ENCODE results near the gene EGFL6. TPM values are rescaled to one million over a fixed set of nuclear protein-coding genes. Genes with fewer than 3 reads are reported as not detected.
"Not testable (repeated sequence)": the region's sequence is repeated elsewhere in the genome, so short reads cannot be mapped to it uniquely, and the experiment has no call there.

The EGFL6 gene
- total and polyA plus RNA-seq, 4 donors: 0.02 to 0.23 TPM; not detected in 2

DNA sequence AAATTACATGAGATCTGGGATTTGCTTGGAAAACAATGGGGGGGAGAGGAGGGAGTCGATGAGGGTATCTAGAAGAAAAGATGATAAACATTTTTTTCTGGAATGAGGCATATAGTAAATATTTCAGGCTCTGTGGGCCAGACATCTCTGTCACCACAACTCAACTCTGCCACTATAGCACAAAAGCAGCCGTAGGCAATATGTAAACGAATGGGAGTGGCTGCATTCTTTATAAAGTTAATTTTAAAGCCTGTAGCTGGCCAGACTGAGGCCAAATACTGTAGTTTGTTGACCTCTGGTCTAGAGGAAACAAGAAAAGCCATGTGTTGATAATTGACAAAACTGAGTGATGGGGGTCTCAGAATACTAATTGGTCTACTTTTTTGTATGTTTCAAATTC, 69.4 kb downstream of the EGFL6 start:
- Histone ChIP-seq H3K4me1 (ENCODE audit: control insufficient read depth in 4 of 4, insufficient read depth in 4 of 4, low read length in 3 of 4) (no peaks in the 10 kb centered on the region), H3K9me3 (ENCODE audit: control insufficient read depth in 4 of 4, low read length in 3 of 4) (peaks cover 0 to 11% (median 3%) of the 10 kb centered on the region in 4 donors), H3K9ac (ENCODE audit: low read depth in 1 of 2, low read length in 2 of 2) (no peak overlapping the region), H3K36me3 (ENCODE audit: control insufficient read depth in 4 of 4, insufficient read depth in 3 of 4, low read depth in 1 of 4, low read length in 3 of 4) (no peaks in the 10 kb centered on the region), H3K27ac (ENCODE audit: low read depth in 1 of 2, low read length in 2 of 2) (no peak overlapping the region), H3K4me3 (ENCODE audit: low read depth in 1 of 3, low read length in 3 of 3) (no peak overlapping the region), H3K27me3 (ENCODE audit: control insufficient read depth in 4 of 4, insufficient read depth in 4 of 4, low read length in 3 of 4) (peaks cover 0 to 2% (median 0%) of the 10 kb centered on the region in 4 donors)
- 44% methylated on average over 3 of the region's 3 CpGs for WGBS
- no peak for DNase-seq (ENCODE audit: low spot score)
- TF ChIP-seq SP1 (IDR thresholded peaks at IDR 0.05) (no peak), JUND (IDR thresholded peaks at IDR 0.05) (no peak), HNF4G (IDR thresholded peaks at IDR 0.05) (no peak), FOXA2 (IDR thresholded peaks at IDR 0.05) (no peak), TAF1 (conservative IDR thresholded peaks at IDR 0.05) (no peak), GABPA (IDR thresholded peaks at IDR 0.05 in 1 of 2, conservative IDR thresholded peaks at IDR 0.05 in 1 of 2) (no peak), RXRA (IDR thresholded peaks at IDR 0.05) (no peak), FOXA1 (IDR thresholded peaks at IDR 0.05) (no peak), YY1 (IDR thresholded peaks at IDR 0.05) (no peak)
- TF ChIP-seq, protein P1, sequence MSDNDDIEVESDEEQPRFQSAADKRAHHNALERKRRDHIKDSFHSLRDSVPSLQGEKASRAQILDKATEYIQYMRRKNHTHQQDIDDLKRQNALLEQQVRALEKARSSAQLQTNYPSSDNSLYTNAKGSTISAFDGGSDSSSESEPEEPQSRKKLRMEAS (IDR thresholded peaks at IDR 0.05): no peak
- TF ChIP-seq, protein P2, sequence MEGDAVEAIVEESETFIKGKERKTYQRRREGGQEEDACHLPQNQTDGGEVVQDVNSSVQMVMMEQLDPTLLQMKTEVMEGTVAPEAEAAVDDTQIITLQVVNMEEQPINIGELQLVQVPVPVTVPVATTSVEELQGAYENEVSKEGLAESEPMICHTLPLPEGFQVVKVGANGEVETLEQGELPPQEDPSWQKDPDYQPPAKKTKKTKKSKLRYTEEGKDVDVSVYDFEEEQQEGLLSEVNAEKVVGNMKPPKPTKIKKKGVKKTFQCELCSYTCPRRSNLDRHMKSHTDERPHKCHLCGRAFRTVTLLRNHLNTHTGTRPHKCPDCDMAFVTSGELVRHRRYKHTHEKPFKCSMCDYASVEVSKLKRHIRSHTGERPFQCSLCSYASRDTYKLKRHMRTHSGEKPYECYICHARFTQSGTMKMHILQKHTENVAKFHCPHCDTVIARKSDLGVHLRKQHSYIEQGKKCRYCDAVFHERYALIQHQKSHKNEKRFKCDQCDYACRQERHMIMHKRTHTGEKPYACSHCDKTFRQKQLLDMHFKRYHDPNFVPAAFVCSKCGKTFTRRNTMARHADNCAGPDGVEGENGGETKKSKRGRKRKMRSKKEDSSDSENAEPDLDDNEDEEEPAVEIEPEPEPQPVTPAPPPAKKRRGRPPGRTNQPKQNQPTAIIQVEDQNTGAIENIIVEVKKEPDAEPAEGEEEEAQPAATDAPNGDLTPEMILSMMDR (IDR thresholded peaks at IDR 0.05; ENCODE audit: low read depth, low read length, missing input control): no peak

DNA sequence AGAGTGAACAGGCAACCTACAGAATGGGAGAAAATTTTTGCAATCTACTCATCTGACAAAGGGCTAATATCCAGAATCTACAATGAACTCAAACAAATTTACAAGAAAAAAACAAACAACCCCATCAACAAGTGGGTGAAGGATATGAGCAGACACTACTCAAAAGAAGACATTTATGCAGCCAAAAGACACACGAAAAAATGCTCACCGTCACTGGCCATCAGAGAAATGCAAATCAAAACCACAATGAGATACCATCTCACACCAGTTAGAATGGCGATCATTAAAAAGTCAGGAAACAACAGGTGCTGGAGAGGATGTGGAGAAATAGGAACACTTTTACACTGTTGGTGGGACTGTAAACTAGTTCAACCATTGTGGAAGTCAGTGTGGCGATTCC, 72.3 kb downstream of the EGFL6 start:
- DNase-seq (ENCODE audit: low spot score); H3K4me3 ChIP-seq (ENCODE audit: low read depth in 1 of 3, low read length in 3 of 3); H3K36me3 ChIP-seq (ENCODE audit: control insufficient read depth in 4 of 4, insufficient read depth in 3 of 4, low read depth in 1 of 4, low read length in 3 of 4); H3K4me1 ChIP-seq (ENCODE audit: control insufficient read depth in 4 of 4, insufficient read depth in 4 of 4, low read length in 3 of 4); H3K27me3 ChIP-seq (ENCODE audit: control insufficient read depth in 4 of 4, insufficient read depth in 4 of 4, low read length in 3 of 4); H3K9ac ChIP-seq (ENCODE audit: low read depth in 1 of 2, low read length in 2 of 2); H3K9me3 ChIP-seq (ENCODE audit: control insufficient read depth in 4 of 4, low read length in 3 of 4); H3K27ac ChIP-seq (ENCODE audit: low read depth in 1 of 2, low read length in 2 of 2): not testable (repeated sequence)
- WGBS: 77% methylated on average over 2 of the region's 4 CpGs

DNA sequence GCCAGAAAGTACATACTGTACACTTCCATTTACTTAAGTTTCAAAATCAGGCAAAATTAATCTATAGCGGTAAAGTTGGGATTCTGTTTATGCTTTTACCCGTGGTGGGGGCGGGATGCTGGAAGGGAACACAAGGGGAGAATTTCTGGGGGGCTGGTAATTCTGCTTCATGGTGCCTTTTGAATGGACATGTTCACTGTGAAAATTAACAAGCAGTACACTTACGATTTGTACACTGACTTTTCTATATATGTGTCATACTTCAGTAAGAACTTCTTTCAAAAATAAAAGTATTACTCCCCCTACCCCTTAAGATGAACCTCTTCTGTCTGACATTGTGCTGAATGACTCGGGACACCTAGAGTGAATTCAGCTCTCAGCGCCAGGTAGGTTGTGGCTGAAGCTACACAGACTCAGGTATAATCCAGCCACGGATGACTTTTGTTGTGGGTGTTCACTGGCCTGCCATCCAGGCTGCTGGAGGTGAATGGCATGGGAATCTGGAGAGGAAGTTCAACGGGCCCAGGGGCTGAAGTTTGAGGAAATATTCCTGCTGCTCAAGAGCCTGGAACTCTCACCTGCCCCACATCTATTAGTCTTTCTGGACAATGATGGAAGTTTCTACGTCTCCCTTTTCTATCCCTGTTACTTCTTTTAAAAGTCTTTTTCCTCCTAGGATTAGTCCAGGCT, 76.2 kb downstream of the EGFL6 start:
- Histone ChIP-seq H3K27me3 (ENCODE audit: control insufficient read depth in 4 of 4, insufficient read depth in 4 of 4, low read length in 3 of 4) (no peaks in the 10 kb centered on the region), H3K4me1 (ENCODE audit: control insufficient read depth in 4 of 4, insufficient read depth in 4 of 4, low read length in 3 of 4) (no peaks in the 10 kb centered on the region), H3K9me3 (ENCODE audit: control insufficient read depth in 4 of 4, low read length in 3 of 4) (no peaks in the 10 kb centered on the region), H3K27ac (ENCODE audit: low read depth in 1 of 2, low read length in 2 of 2) (no peak overlapping the region), H3K9ac (ENCODE audit: low read depth in 1 of 2, low read length in 2 of 2) (no peak overlapping the region), H3K36me3 (ENCODE audit: control insufficient read depth in 4 of 4, insufficient read depth in 3 of 4, low read depth in 1 of 4, low read length in 3 of 4) (no peaks in the 10 kb centered on the region), H3K4me3 (ENCODE audit: low read depth in 1 of 3, low read length in 3 of 3) (no peak overlapping the region)
- DNase-seq (ENCODE audit: low spot score): no peak
- TF ChIP-seq EGR1 (IDR thresholded peaks at IDR 0.05; ENCODE audit: low read depth in 2 of 2): no peak
- TF ChIP-seq NR2F2 (IDR thresholded peaks at IDR 0.05): no peak
- TF ChIP-seq, protein P3, sequence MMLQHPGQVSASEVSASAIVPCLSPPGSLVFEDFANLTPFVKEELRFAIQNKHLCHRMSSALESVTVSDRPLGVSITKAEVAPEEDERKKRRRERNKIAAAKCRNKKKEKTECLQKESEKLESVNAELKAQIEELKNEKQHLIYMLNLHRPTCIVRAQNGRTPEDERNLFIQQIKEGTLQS (IDR thresholded peaks at IDR 0.05): no peak
- no peak for TF ChIP-seq GABPA (IDR thresholded peaks at IDR 0.05 in 1 of 2, conservative IDR thresholded peaks at IDR 0.05 in 1 of 2)
- TF ChIP-seq, protein P1 (IDR thresholded peaks at IDR 0.05): no peak
- WGBS: 64% methylated on average over 9 of the region's 9 CpGs
